H9 (cell line): Measurements from ENCODE around the gene SHISA9. TPM values are rescaled to one million over a fixed set of nuclear protein-coding genes. Genes with fewer than 3 reads are reported as not detected.

Experiments used
- DNase-seq: peaks from one replicate; pipeline ENCODE4 v3.0.0-alpha.2; 2017
- H2AFZ ChIP-seq: one replicate; pipeline ENCODE4 v1.6.1; 2013; ENCODE audit warnings: mild to moderate bottlenecking, low read length, control low read depth, moderate library complexity
- H2AK5ac ChIP-seq: 2 replicates; pipeline ENCODE4 v1.6.1; 2013; ENCODE audit warnings: low read length, control low read depth, mixed read lengths; ENCODE audit not compliant: insufficient read length
- H2BK120ac ChIP-seq: one replicate; pipeline ENCODE4 v1.6.1; 2013; ENCODE audit warnings: low read depth, mild to moderate bottlenecking, low read length, control low read depth, inconsistent platforms; ENCODE audit not compliant: poor library complexity, severe bottlenecking
- H2BK12ac ChIP-seq: 2 replicates; pipeline ENCODE4 v1.6.1; 2013; ENCODE audit warnings: low read length, control low read depth, mixed read lengths, low read depth; ENCODE audit not compliant: insufficient read length
- H2BK15ac ChIP-seq: 2 replicates; pipeline ENCODE4 v1.6.1; 2013; ENCODE audit warnings: low read depth, low read length, control low read depth
- H2BK20ac ChIP-seq: one replicate; pipeline ENCODE4 v1.6.1; 2013; ENCODE audit warnings: low read depth, mild to moderate bottlenecking, low read length, control low read depth, inconsistent platforms; ENCODE audit not compliant: poor library complexity, severe bottlenecking
- H2BK5ac ChIP-seq: 2 replicates; pipeline ENCODE4 v1.6.1; 2013; ENCODE audit warnings: low read length, control low read depth, mixed read lengths; ENCODE audit not compliant: insufficient read length
- H3K14ac ChIP-seq: 2 replicates; pipeline ENCODE4 v1.6.1; 2013; ENCODE audit warnings: low read length, control low read depth; ENCODE audit not compliant: insufficient read depth
- H3K18ac ChIP-seq: 2 replicates; pipeline ENCODE4 v1.6.1; 2013; ENCODE audit warnings: low read depth, mild to moderate bottlenecking, mixed read lengths, low read length, control low read depth; ENCODE audit not compliant: insufficient read length
- H3K23ac ChIP-seq: 2 replicates; pipeline ENCODE4 v1.6.1; 2013; ENCODE audit warnings: low read length, control low read depth, mixed read lengths, low read depth; ENCODE audit not compliant: insufficient read length
- H3K23me2 ChIP-seq: 2 replicates; pipeline ENCODE4 v1.6.1; 2013; ENCODE audit warnings: low read depth, mild to moderate bottlenecking, mixed read lengths, low read length, control low read depth; ENCODE audit not compliant: insufficient read length, poor library complexity, severe bottlenecking
- H3K27ac ChIP-seq: 2 replicates; pipeline ENCODE4 v1.5.1; 2013; ENCODE audit warnings: low read length, control low read depth, mixed read lengths, low read depth; ENCODE audit not compliant: insufficient read length
- H3K27me3 ChIP-seq: 2 replicates; pipeline ENCODE4 v1.6.1; 2013; ENCODE audit warnings: low read length, control low read depth, inconsistent platforms; ENCODE audit not compliant: insufficient read depth
- H3K4ac ChIP-seq: 2 replicates; pipeline ENCODE4 v1.6.1; 2013; ENCODE audit warnings: low read depth, mild to moderate bottlenecking, control low read depth, inconsistent platforms, low read length, moderate library complexity
- H3K4me1 ChIP-seq: 2 replicates; pipeline ENCODE4 v1.6.1; 2013; ENCODE audit warnings: low read length, control low read depth, inconsistent platforms; ENCODE audit not compliant: insufficient read depth
- H3K4me2 ChIP-seq: 2 replicates; pipeline ENCODE4 v1.6.1; 2013; ENCODE audit warnings: low read length, control low read depth, mixed read lengths; ENCODE audit not compliant: insufficient read length, insufficient read depth
- H3K56ac ChIP-seq: 2 replicates; pipeline ENCODE4 v1.6.1; 2013; ENCODE audit warnings: low read depth, mild to moderate bottlenecking, mixed read lengths, low read length, control low read depth; ENCODE audit not compliant: insufficient read length
- H3K79me1 ChIP-seq: 2 replicates; pipeline ENCODE4 v1.6.1; 2013; ENCODE audit warnings: low read depth, mild to moderate bottlenecking, moderate library complexity, low read length, control low read depth, inconsistent platforms; ENCODE audit not compliant: insufficient read depth, poor library complexity, severe bottlenecking
- H3K79me2 ChIP-seq: 2 replicates; pipeline ENCODE4 v1.6.1; 2013; ENCODE audit warnings: low read length, control low read depth, inconsistent platforms; ENCODE audit not compliant: insufficient read depth
- H3K9ac ChIP-seq: 2 replicates; pipeline ENCODE4 v1.6.1; 2013; ENCODE audit warnings: low read length, control low read depth, mixed read lengths; ENCODE audit not compliant: insufficient read length; ENCODE audit errors: extremely low read depth
- H3K9me3 ChIP-seq: one replicate; pipeline ENCODE4 v1.6.1; 2013; ENCODE audit warnings: low read depth, low read length, inconsistent platforms; ENCODE audit not compliant: control insufficient read depth
- H3T11ph ChIP-seq: one replicate; pipeline ENCODE4 v1.6.1; 2013; ENCODE audit warnings: mild to moderate bottlenecking, low read length, control low read depth, inconsistent platforms
- H4K20me1 ChIP-seq: one replicate; pipeline ENCODE4 v1.6.1; 2013; ENCODE audit not compliant: control insufficient read depth, insufficient read length, insufficient read depth
- H4K5ac ChIP-seq: 2 replicates; pipeline ENCODE4 v1.6.1; 2013; ENCODE audit warnings: low read depth, mild to moderate bottlenecking, mixed read lengths, low read length, control low read depth; ENCODE audit not compliant: insufficient read length
- H4K8ac ChIP-seq: replicated peaks from 2 replicates; pipeline ENCODE4 v1.6.1; 2013; ENCODE audit warnings: low read length, control low read depth, mixed read lengths, low read depth; ENCODE audit not compliant: insufficient read length
- H4K91ac ChIP-seq: 2 replicates; pipeline ENCODE4 v1.6.1; 2013; ENCODE audit warnings: low read depth, mild to moderate bottlenecking, moderate library complexity, mixed read lengths, low read length, control low read depth; ENCODE audit not compliant: insufficient read length
- H3K27ac Mint-ChIP-seq, 3 experiments: 2 replicates in 2 of 3; 3 replicates in 1 of 3; pipeline ENCODE4 v1.8.0; 2020 to 2021; ENCODE audit warnings: mixed read lengths in 3 of 3, mild to moderate bottlenecking in 1 of 3, moderate library complexity in 1 of 3
- H3K27me3 Mint-ChIP-seq: 2 replicates; pipeline ENCODE4 v1.8.0; 2021; ENCODE audit warnings: low read depth, mild to moderate bottlenecking, moderate library complexity, mixed read lengths
- H3K36me3 Mint-ChIP-seq, 3 experiments: 2 replicates in 2 of 3; 3 replicates in 1 of 3; pipeline ENCODE4 v1.8.0; 2020 to 2021; ENCODE audit warnings: low read depth in 3 of 3, mixed read lengths in 3 of 3; ENCODE audit not compliant: insufficient read depth in 1 of 3
- H3K4me1 Mint-ChIP-seq, 2 experiments: 2 replicates each; pipeline ENCODE4 v1.8.0; 2020; ENCODE audit warnings: mixed read lengths in 2 of 2
- H3K4me3 Mint-ChIP-seq, 2 experiments: 2 replicates in 1 of 2; 3 replicates in 1 of 2; pipeline ENCODE4 v1.8.0; 2020 to 2021; ENCODE audit warnings: mild to moderate bottlenecking in 2 of 2, mixed read lengths in 2 of 2, moderate library complexity in 1 of 2
- H3K9me3 Mint-ChIP-seq, 2 experiments: 2 replicates in 1 of 2; 3 replicates in 1 of 2; pipeline ENCODE4 v1.8.0; 2020; ENCODE audit warnings: mild to moderate bottlenecking in 2 of 2, mixed read lengths in 2 of 2, moderate library complexity in 1 of 2
- WGBS: extraction: QIAGEN DNeasy Blood & Tissue Kit; methylation state at CpG from one replicate; pipeline ENCODE4 v1.1.7; 2013; ENCODE audit warnings: missing lambda C conversion rate, low lambda C conversion rate, mixed read lengths; ENCODE audit not compliant: insufficient read length; ENCODE audit errors: extremely low coverage; 5-methylcytosine and 5-hydroxymethylcytosine counted together
- total RNA-seq: library from RNA; stranded (reverse); gene quantifications from 2 replicates; pipeline ENCODE4 v1.2.1, GENCODE V29; 2021
- TF ChIP-seq, protein P1 (sequence below): fragments of 200-600 bp; sonication (generic); conservative IDR thresholded peaks from 3 replicates; pipeline ENCODE4 v1.8.0; 2021; ENCODE audit warnings: antibody characterized with exemption, mild to moderate bottlenecking

The SHISA9 gene
- total RNA-seq, 1 experiment from 2014 or later, result 7.0 TPM

DNA sequence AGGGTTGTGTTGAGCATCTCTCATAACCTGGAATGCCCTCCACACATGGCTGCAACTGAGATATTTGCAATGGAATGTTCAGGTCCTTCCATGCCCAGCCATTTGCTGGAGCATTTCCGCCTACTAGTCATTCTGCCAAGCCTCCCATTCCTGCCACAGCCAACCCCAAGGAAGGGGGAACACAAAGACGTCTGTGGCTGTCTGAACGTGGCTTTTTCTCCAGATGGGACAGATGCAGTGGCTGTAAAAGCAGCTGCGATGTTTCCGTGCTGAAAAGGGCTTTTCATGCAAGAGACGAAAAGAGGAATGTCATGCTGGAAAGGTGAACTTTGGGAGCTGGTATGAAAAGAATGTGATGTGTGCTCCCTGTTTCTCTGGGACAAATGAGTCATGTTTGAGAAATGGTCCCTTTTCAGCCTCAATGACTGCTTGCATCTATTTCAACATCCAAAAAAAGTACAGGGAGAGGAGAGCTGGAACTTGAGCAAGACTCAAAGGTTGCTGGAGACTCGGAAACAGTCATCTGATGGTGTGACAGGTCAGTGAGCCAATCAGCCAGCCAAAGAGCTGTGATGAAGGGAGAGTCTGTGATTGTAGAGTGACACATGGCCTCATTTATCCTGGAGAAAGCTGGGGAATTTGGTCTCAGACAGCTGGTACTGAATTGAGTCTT is 208.9 kb downstream of the SHISA9 start:
- Histone ChIP-seq H2BK12ac (no peak overlapping the region), H4K91ac (no peak overlapping the region), H3K4ac (no peak overlapping the region), H4K20me1 (no peaks in the 10 kb centered on the region), H3T11ph (no peak overlapping the region), H2AFZ (no peak overlapping the region), H2BK15ac (no peak overlapping the region), H3K23ac (no peak overlapping the region), H2BK120ac (no peak overlapping the region), H2AK5ac (no peak overlapping the region), H4K5ac (no peak overlapping the region), H3K27ac (peak overlapping the region; percentile 22), H3K23me2 (no peaks in the 10 kb centered on the region), H3K18ac (no peak overlapping the region), H3K14ac (no peak overlapping the region), H3K56ac (no peak overlapping the region), H3K9ac (no peak overlapping the region), H2BK20ac (no peak overlapping the region), H2BK5ac (no peak overlapping the region), H3K27me3 (no peaks in the 10 kb centered on the region), H3K79me1 (no peaks in the 10 kb centered on the region), H3K4me2 (peak overlapping the region; percentile 12), H3K4me1 (no peaks in the 10 kb centered on the region; the same call in 1 of the 2 replicates), H3K79me2 (no peaks in the 10 kb centered on the region), H4K8ac (no peak overlapping the region), H3K9me3 (no peaks in the 10 kb centered on the region)
- peaks cover 9 to 13% of the 10 kb centered on the region in 2 experiments for H3K9me3 Mint-ChIP-seq
- H3K27ac Mint-ChIP-seq, result peak overlapping the region; percentile 16 to 71 (median 44); a peak in 5 of 7 replicates
- peaks cover 19 to 23% of the 10 kb centered on the region in 2 experiments for H3K4me1 Mint-ChIP-seq
- no CpG with 5 or more reads among the region's 7 CpGs for WGBS
- DNase-seq, result peak; percentile 56
- no peaks in the 10 kb centered on the region for H3K27me3 Mint-ChIP-seq
- H3K36me3 Mint-ChIP-seq, result peaks cover 6 to 20% (median 6%) of the 10 kb centered on the region in 3 experiments
- TF ChIP-seq, protein P1, sequence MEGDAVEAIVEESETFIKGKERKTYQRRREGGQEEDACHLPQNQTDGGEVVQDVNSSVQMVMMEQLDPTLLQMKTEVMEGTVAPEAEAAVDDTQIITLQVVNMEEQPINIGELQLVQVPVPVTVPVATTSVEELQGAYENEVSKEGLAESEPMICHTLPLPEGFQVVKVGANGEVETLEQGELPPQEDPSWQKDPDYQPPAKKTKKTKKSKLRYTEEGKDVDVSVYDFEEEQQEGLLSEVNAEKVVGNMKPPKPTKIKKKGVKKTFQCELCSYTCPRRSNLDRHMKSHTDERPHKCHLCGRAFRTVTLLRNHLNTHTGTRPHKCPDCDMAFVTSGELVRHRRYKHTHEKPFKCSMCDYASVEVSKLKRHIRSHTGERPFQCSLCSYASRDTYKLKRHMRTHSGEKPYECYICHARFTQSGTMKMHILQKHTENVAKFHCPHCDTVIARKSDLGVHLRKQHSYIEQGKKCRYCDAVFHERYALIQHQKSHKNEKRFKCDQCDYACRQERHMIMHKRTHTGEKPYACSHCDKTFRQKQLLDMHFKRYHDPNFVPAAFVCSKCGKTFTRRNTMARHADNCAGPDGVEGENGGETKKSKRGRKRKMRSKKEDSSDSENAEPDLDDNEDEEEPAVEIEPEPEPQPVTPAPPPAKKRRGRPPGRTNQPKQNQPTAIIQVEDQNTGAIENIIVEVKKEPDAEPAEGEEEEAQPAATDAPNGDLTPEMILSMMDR, result no peak
- H3K4me3 Mint-ChIP-seq, result no peak overlapping the region
